Stomach (tissue), 4 donors: Measurements from ENCODE around the gene CIT.

ENCODE experiments used
- EP300 ChIP-seq: sonication (generic); formaldehyde crosslinking; IDR thresholded peaks from one replicate; pipeline ENCODE4 v1.6.1; 2017; ENCODE audit warnings: antibody characterized with exemption
- TF ChIP-seq, protein P1 (sequence below), 7 experiments: fragments of 450-650 bp in 4 of 7; fragments of 200-600 bp in 3 of 7; sonication (generic) in 3 of 7; IDR thresholded peaks; one replicate each; pipeline ENCODE4 v1.5.1; 2016 to 2019; ENCODE audit warnings: antibody characterized with exemption in 7 of 7, control low read depth in 2 of 7, mild to moderate bottlenecking in 1 of 7

DNA sequence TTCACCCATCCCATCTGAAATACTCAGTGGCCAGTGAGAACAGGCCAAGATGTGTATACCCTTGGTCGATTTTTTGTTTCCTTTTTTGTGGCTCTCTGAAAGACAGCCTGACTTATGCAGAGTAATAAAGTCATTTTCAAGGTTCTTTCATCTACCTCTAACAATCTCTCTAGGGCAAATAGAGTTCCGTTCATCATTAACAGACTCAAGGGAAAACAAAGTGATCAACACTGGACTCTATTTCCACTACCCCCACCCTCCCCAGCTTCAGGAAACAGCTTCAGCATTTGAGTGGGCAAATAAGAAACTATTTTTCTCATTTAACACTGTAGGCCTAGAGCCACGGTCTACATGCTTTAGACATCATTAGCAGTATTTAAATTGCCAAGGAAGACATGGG lies 193.3 kb downstream of the CIT start:
- no peak for TF ChIP-seq EP300
- TF ChIP-seq, protein P1, sequence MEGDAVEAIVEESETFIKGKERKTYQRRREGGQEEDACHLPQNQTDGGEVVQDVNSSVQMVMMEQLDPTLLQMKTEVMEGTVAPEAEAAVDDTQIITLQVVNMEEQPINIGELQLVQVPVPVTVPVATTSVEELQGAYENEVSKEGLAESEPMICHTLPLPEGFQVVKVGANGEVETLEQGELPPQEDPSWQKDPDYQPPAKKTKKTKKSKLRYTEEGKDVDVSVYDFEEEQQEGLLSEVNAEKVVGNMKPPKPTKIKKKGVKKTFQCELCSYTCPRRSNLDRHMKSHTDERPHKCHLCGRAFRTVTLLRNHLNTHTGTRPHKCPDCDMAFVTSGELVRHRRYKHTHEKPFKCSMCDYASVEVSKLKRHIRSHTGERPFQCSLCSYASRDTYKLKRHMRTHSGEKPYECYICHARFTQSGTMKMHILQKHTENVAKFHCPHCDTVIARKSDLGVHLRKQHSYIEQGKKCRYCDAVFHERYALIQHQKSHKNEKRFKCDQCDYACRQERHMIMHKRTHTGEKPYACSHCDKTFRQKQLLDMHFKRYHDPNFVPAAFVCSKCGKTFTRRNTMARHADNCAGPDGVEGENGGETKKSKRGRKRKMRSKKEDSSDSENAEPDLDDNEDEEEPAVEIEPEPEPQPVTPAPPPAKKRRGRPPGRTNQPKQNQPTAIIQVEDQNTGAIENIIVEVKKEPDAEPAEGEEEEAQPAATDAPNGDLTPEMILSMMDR (IDR thresholded peaks at IDR 0.05) = no peak
